ENCODE measurements around the gene ATF2. TPM values are rescaled to one million over a fixed set of nuclear protein-coding genes. Genes with fewer than 3 reads are reported as not detected.

The ATF2 gene
- total and polyA plus RNA-seq, 5 donors from 2014 or later, result 22.3 to 62.6 (median 39.6) TPM

GRCh38 chr2:175143191-175143590, 24.8 kb downstream of the ATF2 start:
- Mint-ChIP-seq H3K36me3 (peaks cover 36% of the 10 kb centered on the region), H3K27ac (no peak overlapping the region)
- ATAC-seq (ENCODE audit: low read depth in 2 of 2), result no peak

DNA sequence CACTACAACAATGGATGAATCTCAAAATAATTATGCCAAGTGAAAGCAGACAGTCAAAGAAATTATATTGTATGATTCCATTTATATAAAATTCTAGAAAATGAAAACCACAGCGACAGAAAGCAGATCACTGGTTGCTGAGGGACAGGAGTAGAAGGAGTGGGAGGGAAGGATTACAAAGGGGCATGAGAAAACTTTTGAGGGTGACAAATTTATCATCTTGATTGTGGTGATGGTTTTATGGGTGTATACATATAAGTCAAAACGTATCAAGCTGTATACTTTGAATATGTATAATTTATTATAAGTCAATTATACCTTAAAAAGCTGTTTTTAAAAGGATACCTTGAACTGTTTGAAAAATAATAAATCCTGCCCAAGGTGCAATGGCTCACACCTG, 27.7 kb downstream of the ATF2 start:
- H3K36me3 ChIP-seq (ENCODE audit: control insufficient read depth, insufficient read depth, low read length), result peaks cover 21% of the 10 kb centered on the region
- DNase-seq (no peak), ATAC-seq (ENCODE audit: low read depth in 2 of 2) (no peak)
- Mint-ChIP-seq H3K27me3 (no peaks in the 10 kb centered on the region), H3K4me1 (peaks cover 42 to 56% (median 50%) of the 10 kb centered on the region in 4 donors), H3K4me3 (no peak overlapping the region), H3K36me3 (peaks cover 34% of the 10 kb centered on the region), H3K9me3 (no peaks in the 10 kb centered on the region), H3K27ac (peak overlapping the region in 1 of 3 donors; percentile 55)
- H3K9me3 ChIP-seq (ENCODE audit: control insufficient read depth in 2 of 2, low read length in 2 of 2), result no peaks in the 10 kb centered on the region
- H3K4me1 ChIP-seq (ENCODE audit: control insufficient read depth, insufficient read depth, low read length, poor library complexity, severe bottlenecking), result no peaks in the 10 kb centered on the region
- H3K4me3 ChIP-seq (ENCODE audit: low read depth, low read length), result no peak overlapping the region
- H3K27ac ChIP-seq (ENCODE audit: insufficient read depth, low read length, poor library complexity, severe bottlenecking), result no peak overlapping the region
- no peaks in the 10 kb centered on the region for H3K27me3 ChIP-seq (ENCODE audit: control insufficient read depth, insufficient read depth, low read length)

More at GRCh38 chr2:175143191-175143590, 24.8 kb downstream of the ATF2 start:
- H3K36me3 ChIP-seq (ENCODE audit: control insufficient read depth, insufficient read depth, low read length), result peaks cover 16% of the 10 kb centered on the region
- peaks cover 28 to 47% (median 46%) of the 10 kb centered on the region in 4 donors for H3K4me1 Mint-ChIP-seq
- H3K27ac ChIP-seq (ENCODE audit: insufficient read depth, low read length, poor library complexity, severe bottlenecking), result no peak overlapping the region
- H3K27me3 Mint-ChIP-seq, result no peaks in the 10 kb centered on the region
- H3K27me3 ChIP-seq (ENCODE audit: control insufficient read depth, insufficient read depth, low read length), result no peaks in the 10 kb centered on the region
- H3K4me1 ChIP-seq (ENCODE audit: control insufficient read depth, insufficient read depth, low read length, poor library complexity, severe bottlenecking), result no peaks in the 10 kb centered on the region
- no peaks in the 10 kb centered on the region for H3K9me3 Mint-ChIP-seq
- no peak overlapping the region for H3K4me3 ChIP-seq (ENCODE audit: low read depth, low read length)
- no peak for DNase-seq
- H3K9me3 ChIP-seq (ENCODE audit: control insufficient read depth in 2 of 2, low read length in 2 of 2), result no peaks in the 10 kb centered on the region
- H3K4me3 Mint-ChIP-seq, result no peak overlapping the region

DNA sequence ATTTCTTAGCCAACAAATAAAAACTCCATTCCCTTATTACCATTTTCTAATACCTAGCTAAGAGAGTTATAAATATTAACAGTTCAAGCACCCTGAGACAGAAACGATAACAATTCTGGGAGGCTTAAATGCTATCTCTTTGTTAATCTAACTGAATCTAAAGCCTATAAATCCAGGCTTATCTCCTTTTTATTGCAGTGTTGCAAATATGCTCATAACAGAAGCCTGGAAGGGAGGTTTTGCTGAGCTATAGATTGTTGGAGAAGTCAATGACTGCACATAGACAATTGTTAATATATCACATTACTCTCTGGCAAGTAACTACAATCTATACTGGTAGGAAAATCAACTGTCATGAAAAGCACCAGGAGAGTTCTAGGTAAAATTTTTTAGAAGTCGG, 30.2 kb downstream of the ATF2 start:
- Mint-ChIP-seq H3K4me1 (peaks cover 38 to 55% (median 49%) of the 10 kb centered on the region in 4 donors), H3K36me3 (peaks cover 35% of the 10 kb centered on the region), H3K9me3 (no peaks in the 10 kb centered on the region), H3K27ac (no peak overlapping the region), H3K4me3 (no peak overlapping the region), H3K27me3 (no peaks in the 10 kb centered on the region)
- Histone ChIP-seq H3K4me1 (ENCODE audit: control insufficient read depth, insufficient read depth, low read length, poor library complexity, severe bottlenecking) (no peaks in the 10 kb centered on the region), H3K27me3 (ENCODE audit: control insufficient read depth, insufficient read depth, low read length) (no peaks in the 10 kb centered on the region), H3K27ac (ENCODE audit: insufficient read depth, low read length, poor library complexity, severe bottlenecking) (no peak overlapping the region), H3K36me3 (ENCODE audit: control insufficient read depth, insufficient read depth, low read length) (peaks cover 28% of the 10 kb centered on the region), H3K9me3 (ENCODE audit: control insufficient read depth in 2 of 2, low read length in 2 of 2) (no peaks in the 10 kb centered on the region), H3K4me3 (ENCODE audit: low read depth, low read length) (no peak overlapping the region)
- DNase-seq (no peak), ATAC-seq (ENCODE audit: low read depth in 2 of 2) (no peak)

- H3K4me3 Mint-ChIP-seq, result no peak overlapping the region
- Histone ChIP-seq H3K9me3 (ENCODE audit: control insufficient read depth in 2 of 2, low read length in 2 of 2) (no peaks in the 10 kb centered on the region), H3K4me1 (ENCODE audit: control insufficient read depth, insufficient read depth, low read length, poor library complexity, severe bottlenecking) (no peaks in the 10 kb centered on the region), H3K4me3 (ENCODE audit: low read depth, low read length) (no peak overlapping the region), H3K27ac (ENCODE audit: insufficient read depth, low read length, poor library complexity, severe bottlenecking) (no peak overlapping the region), H3K36me3 (ENCODE audit: control insufficient read depth, insufficient read depth, low read length) (peaks cover 34% of the 10 kb centered on the region), H3K27me3 (ENCODE audit: control insufficient read depth, insufficient read depth, low read length) (no peaks in the 10 kb centered on the region)
- no peak for ATAC-seq (ENCODE audit: low read depth in 2 of 2)
- H3K27ac Mint-ChIP-seq, result peak overlapping the region in 2 of 3 donors; percentile 67 to 69
- DNase-seq, result no peak
- peaks cover 30% of the 10 kb centered on the region for H3K36me3 Mint-ChIP-seq
- H3K9me3 Mint-ChIP-seq, result no peaks in the 10 kb centered on the region
- no peaks in the 10 kb centered on the region for H3K27me3 Mint-ChIP-seq
- peaks cover 35 to 51% (median 42%) of the 10 kb centered on the region in 4 donors for H3K4me1 Mint-ChIP-seq
Measured at GRCh38 chr2:175136334-175137215, 31.4 kb downstream of the ATF2 start.

DNA sequence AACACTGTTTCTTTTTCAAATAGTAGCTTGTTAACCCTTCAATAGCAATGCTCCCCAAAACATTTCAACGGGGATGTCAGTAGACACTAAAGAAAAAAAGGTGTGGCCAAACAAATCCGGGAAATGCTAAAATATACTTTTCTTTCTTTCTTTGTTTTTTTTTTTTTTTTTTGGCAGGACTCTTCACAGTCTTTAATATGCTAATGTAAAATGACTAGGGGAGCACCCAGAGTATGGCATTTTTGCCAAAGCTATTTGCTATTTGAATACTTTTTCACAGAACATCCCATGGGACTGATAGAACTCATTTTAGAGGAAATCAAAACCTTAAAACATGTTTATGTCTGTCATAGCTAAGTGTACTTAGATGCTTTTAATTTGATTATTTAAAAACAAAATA, 32.1 kb downstream of the ATF2 start:
- H3K36me3 Mint-ChIP-seq, result peaks cover 30% of the 10 kb centered on the region

GRCh38 chr2:175135177-175135576, 32.8 kb downstream of the ATF2 start:
- H3K27ac ChIP-seq (ENCODE audit: insufficient read depth, low read length, poor library complexity, severe bottlenecking), result no peak overlapping the region
- H3K4me1 ChIP-seq (ENCODE audit: control insufficient read depth, insufficient read depth, low read length, poor library complexity, severe bottlenecking), result no peaks in the 10 kb centered on the region
- Mint-ChIP-seq H3K9me3 (no peaks in the 10 kb centered on the region), H3K27ac (peak overlapping the region in 1 of 3 donors; percentile 4), H3K27me3 (no peaks in the 10 kb centered on the region), H3K36me3 (peaks cover 29% of the 10 kb centered on the region), H3K4me3 (no peak overlapping the region), H3K4me1 (peaks cover 37 to 50% (median 42%) of the 10 kb centered on the region in 4 donors)
- no peaks in the 10 kb centered on the region for H3K27me3 ChIP-seq (ENCODE audit: control insufficient read depth, insufficient read depth, low read length)
- H3K36me3 ChIP-seq (ENCODE audit: control insufficient read depth, insufficient read depth, low read length), result peaks cover 27% of the 10 kb centered on the region
- ATAC-seq (ENCODE audit: low read depth in 2 of 2) (no peak), DNase-seq (no peak)
- H3K9me3 ChIP-seq (ENCODE audit: control insufficient read depth in 2 of 2, low read length in 2 of 2), result no peaks in the 10 kb centered on the region
- H3K4me3 ChIP-seq (ENCODE audit: low read depth, low read length), result no peak overlapping the region

More for the DNA sequence above, 32.1 kb downstream of the ATF2 start:
- no peak for ATAC-seq (ENCODE audit: low read depth in 2 of 2)
- peaks cover 30% of the 10 kb centered on the region for H3K36me3 ChIP-seq (ENCODE audit: control insufficient read depth, insufficient read depth, low read length)
- Mint-ChIP-seq H3K27me3 (no peaks in the 10 kb centered on the region), H3K4me3 (no peak overlapping the region), H3K27ac (no peak overlapping the region), H3K4me1 (peaks cover 38 to 51% (median 44%) of the 10 kb centered on the region in 4 donors), H3K9me3 (no peaks in the 10 kb centered on the region)
- no peaks in the 10 kb centered on the region for H3K9me3 ChIP-seq (ENCODE audit: control insufficient read depth in 2 of 2, low read length in 2 of 2)
- no peaks in the 10 kb centered on the region for H3K27me3 ChIP-seq (ENCODE audit: control insufficient read depth, insufficient read depth, low read length)
- H3K4me1 ChIP-seq (ENCODE audit: control insufficient read depth, insufficient read depth, low read length, poor library complexity, severe bottlenecking), result no peaks in the 10 kb centered on the region
- no peak for DNase-seq
- no peak overlapping the region for H3K4me3 ChIP-seq (ENCODE audit: low read depth, low read length)
- no peak overlapping the region for H3K27ac ChIP-seq (ENCODE audit: insufficient read depth, low read length, poor library complexity, severe bottlenecking)

DNA sequence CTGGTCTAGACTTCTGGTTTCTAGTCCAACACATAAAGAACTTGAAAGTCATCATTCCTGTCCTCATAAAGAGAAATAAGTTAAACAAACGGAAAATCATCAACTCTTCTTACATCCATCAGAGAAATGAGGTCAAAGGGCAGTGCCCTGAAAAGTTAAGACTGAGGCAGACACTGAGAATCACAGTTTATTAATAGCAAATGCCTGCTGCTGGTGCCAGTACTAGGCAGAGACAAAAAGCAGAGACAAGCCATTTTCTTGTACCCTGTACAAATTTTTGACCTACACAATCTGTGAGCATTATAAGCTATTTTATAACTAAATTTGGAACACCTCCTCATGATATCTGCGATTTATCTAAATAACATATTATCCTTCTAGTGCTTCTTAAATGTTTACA, 36.8 kb downstream of the ATF2 start:
- DNase-seq (no peak), ATAC-seq (ENCODE audit: low read depth in 2 of 2) (no peak)
- H3K36me3 Mint-ChIP-seq, result peaks cover 31% of the 10 kb centered on the region
- H3K27me3 ChIP-seq (ENCODE audit: control insufficient read depth, insufficient read depth, low read length), result no peaks in the 10 kb centered on the region
- H3K4me3 ChIP-seq (ENCODE audit: low read depth, low read length), result no peak overlapping the region
- H3K36me3 ChIP-seq (ENCODE audit: control insufficient read depth, insufficient read depth, low read length), result peaks cover 48% of the 10 kb centered on the region
- H3K4me1 Mint-ChIP-seq, result peaks cover 14 to 40% (median 21%) of the 10 kb centered on the region in 4 donors
- H3K27me3 Mint-ChIP-seq, result no peaks in the 10 kb centered on the region
- no peaks in the 10 kb centered on the region for H3K9me3 Mint-ChIP-seq
- no peak overlapping the region for H3K27ac Mint-ChIP-seq
- H3K4me1 ChIP-seq (ENCODE audit: control insufficient read depth, insufficient read depth, low read length, poor library complexity, severe bottlenecking), result no peaks in the 10 kb centered on the region
- H3K4me3 Mint-ChIP-seq, result no peak overlapping the region
- no peaks in the 10 kb centered on the region for H3K9me3 ChIP-seq (ENCODE audit: control insufficient read depth in 2 of 2, low read length in 2 of 2)
- no peak overlapping the region for H3K27ac ChIP-seq (ENCODE audit: insufficient read depth, low read length, poor library complexity, severe bottlenecking)

- H3K9me3 Mint-ChIP-seq, result no peaks in the 10 kb centered on the region
- no peaks in the 10 kb centered on the region for H3K27me3 ChIP-seq (ENCODE audit: control insufficient read depth, insufficient read depth, low read length)
- no peak overlapping the region for H3K27ac ChIP-seq (ENCODE audit: insufficient read depth, low read length, poor library complexity, severe bottlenecking)
- H3K36me3 ChIP-seq (ENCODE audit: control insufficient read depth, insufficient read depth, low read length), result peaks cover 28% of the 10 kb centered on the region
- ATAC-seq (ENCODE audit: low read depth in 2 of 2) (no peak), DNase-seq (no peak)
- H3K27ac Mint-ChIP-seq, result no peak overlapping the region
- H3K4me1 ChIP-seq (ENCODE audit: control insufficient read depth, insufficient read depth, low read length, poor library complexity, severe bottlenecking), result no peaks in the 10 kb centered on the region
- H3K9me3 ChIP-seq (ENCODE audit: control insufficient read depth in 2 of 2, low read length in 2 of 2), result no peaks in the 10 kb centered on the region
- H3K27me3 Mint-ChIP-seq, result no peaks in the 10 kb centered on the region
- H3K4me1 Mint-ChIP-seq, result peaks cover 26 to 58% (median 28%) of the 10 kb centered on the region in 4 donors
- H3K36me3 Mint-ChIP-seq, result peaks cover 28% of the 10 kb centered on the region
- no peak overlapping the region for H3K4me3 Mint-ChIP-seq
- H3K4me3 ChIP-seq (ENCODE audit: low read depth, low read length), result no peak overlapping the region
Measured at GRCh38 chr2:175126661-175127060, 41.3 kb downstream of the ATF2 start.

Measured in CD4-positive, CD25-positive, alpha-beta regulatory T cell (primary cell).